Calu3 (cell line): Measurements from ENCODE around the gene PAK1. TPM values are rescaled to one million over a fixed set of nuclear protein-coding genes. Genes with fewer than 3 reads are reported as not detected.

Experiments used
- BruUV-seq: library from RNA; stranded (reverse); fragments of 400-500 nt; replicated peaks from 2 replicates; lab custom pipeline; 2021; lab: Mats Ljungman, UMichigan
- CTCF ChIA-PET: fragments of 300-600 bp; sonication (Branson Sonifier 250); formaldehyde crosslinking; loops from one replicate; lab custom pipeline; 2022; ENCODE audit warnings: antibody characterized with exemption; lab: Charles Lee
- DNase-seq: peaks from one replicate; pipeline ENCODE4 v3.0.0; 2022
- H3K27ac Mint-ChIP-seq: one replicate; pipeline ENCODE4 v1.8.0; 2022; ENCODE audit warnings: mixed read lengths; ENCODE audit not compliant: unreplicated experiment
- H3K27me3 Mint-ChIP-seq: one replicate; pipeline ENCODE4 v1.8.0; 2022; ENCODE audit warnings: mixed read lengths; ENCODE audit not compliant: unreplicated experiment
- H3K36me3 Mint-ChIP-seq: one replicate; pipeline ENCODE4 v1.8.0; 2022; ENCODE audit warnings: mild to moderate bottlenecking, moderate library complexity, mixed read lengths; ENCODE audit not compliant: insufficient read depth, unreplicated experiment
- H3K4me1 Mint-ChIP-seq: one replicate; pipeline ENCODE4 v1.8.0; 2022; ENCODE audit warnings: mild to moderate bottlenecking, low read depth, mixed read lengths; ENCODE audit not compliant: unreplicated experiment
- H3K4me3 Mint-ChIP-seq: one replicate; pipeline ENCODE4 v1.8.0; 2022; ENCODE audit warnings: mild to moderate bottlenecking, low read depth, moderate library complexity, mixed read lengths; ENCODE audit not compliant: unreplicated experiment
- H3K9me3 Mint-ChIP-seq: one replicate; pipeline ENCODE4 v1.8.0; 2022; ENCODE audit warnings: low read depth, mixed read lengths; ENCODE audit not compliant: unreplicated experiment
- CTCF ChIP-seq: fragments of 200-600 bp; IDR thresholded peaks from one replicate; pipeline ENCODE4 v1.8.0; 2022; ENCODE audit warnings: antibody characterized with exemption; ENCODE audit not compliant: unreplicated experiment
- intact Hi-C: fragments of 100-400 bp; cut with micrococcal nuclease; formaldehyde crosslinking; loops from one replicate; pipeline ENCODE4 v1.10.0; 2022; ENCODE audit not compliant: unreplicated experiment
- total RNA-seq: library from RNA; stranded (reverse); gene quantifications from 2 replicates; pipeline ENCODE4 v1.2.3, GENCODE V29; 2022

PAK1 gene
- total RNA-seq, 1 experiment from 2014 or later, result 58.5 TPM

GRCh38 chr11:77512092-77512491, 38.2 kb upstream of the PAK1 start:
- intact Hi-C loops, result no loop called here
- Mint-ChIP-seq H3K36me3 (no peaks in the 10 kb centered on the region), H3K4me3 (no peak overlapping the region), H3K4me1 (peaks cover 24% of the 10 kb centered on the region), H3K9me3 (peaks cover 2% of the 10 kb centered on the region), H3K27ac (no peak overlapping the region), H3K27me3 (peaks cover 3% of the 10 kb centered on the region)
- TF ChIP-seq CTCF, result no peak
- DNase-seq, result no peak
- CTCF ChIA-PET, result no interaction called here
- BruUV-seq, result no TSS peak

GRCh38 chr11:77510851-77511250, 37.0 kb upstream of the PAK1 start:
- Mint-ChIP-seq H3K9me3 (peaks cover 2% of the 10 kb centered on the region), H3K27me3 (peaks cover 16% of the 10 kb centered on the region), H3K36me3 (no peaks in the 10 kb centered on the region), H3K27ac (no peak overlapping the region), H3K4me3 (no peak overlapping the region), H3K4me1 (peaks cover 29% of the 10 kb centered on the region)
- intact Hi-C loops, result no loop called here
- CTCF ChIA-PET, result interaction anchor here (0.5 to 1.0 kb wide), 2 partner anchors 38 to 39 kb away, joined by 3 to 4 read pairs; no protein-coding TSS in a partner anchor
- TF ChIP-seq CTCF, result no peak
- no peak for DNase-seq
- no TSS peak for BruUV-seq

GRCh38 chr11:77510095-77510494, 36.2 kb upstream of the PAK1 start:
- DNase-seq, result no peak
- intact Hi-C loops, result no loop called here
- Mint-ChIP-seq H3K27ac (no peak overlapping the region), H3K4me1 (peaks cover 22% of the 10 kb centered on the region), H3K36me3 (no peaks in the 10 kb centered on the region), H3K9me3 (peaks cover 2% of the 10 kb centered on the region), H3K27me3 (peaks cover 23% of the 10 kb centered on the region), H3K4me3 (no peak overlapping the region)
- BruUV-seq, result no TSS peak
- CTCF ChIA-PET, result no interaction called here
- no peak for TF ChIP-seq CTCF

- BruUV-seq, result no TSS peak
- DNase-seq, result no peak
- no peaks in the 10 kb centered on the region for H3K36me3 Mint-ChIP-seq
- peaks cover 14% of the 10 kb centered on the region for H3K4me1 Mint-ChIP-seq
- CTCF ChIA-PET, result no interaction called here
- H3K27ac Mint-ChIP-seq, result no peak overlapping the region
- H3K4me3 Mint-ChIP-seq, result no peak overlapping the region
- peaks cover 2% of the 10 kb centered on the region for H3K9me3 Mint-ChIP-seq
- H3K27me3 Mint-ChIP-seq, result peaks cover 26% of the 10 kb centered on the region
- intact Hi-C loops, result no loop called here
- TF ChIP-seq CTCF, result no peak
Measured at GRCh38 chr11:77508019-77508418, 34.1 kb upstream of the PAK1 start.
